Neuronal stem cell (in vitro differentiated cells): ENCODE results near the gene PLCL1.

Experiments
- DNase-seq: peaks from one replicate; pipeline ENCODE4 v3.0.0-alpha.2; 2013; ENCODE audit warnings: low spot score
- H2AFZ ChIP-seq: one replicate; pipeline ENCODE4 v1.6.1; 2013; ENCODE audit warnings: mild to moderate bottlenecking, low read length, inconsistent platforms
- H2AK5ac ChIP-seq: 2 replicates; pipeline ENCODE4 v1.6.1; 2013; ENCODE audit warnings: low read depth, mild to moderate bottlenecking, inconsistent platforms, low read length, moderate library complexity, mixed read lengths
- H2BK120ac ChIP-seq: 2 replicates; pipeline ENCODE4 v1.6.1; 2013; ENCODE audit warnings: low read depth, mild to moderate bottlenecking, inconsistent platforms, low read length, moderate library complexity, mixed read lengths
- H2BK12ac ChIP-seq: one replicate; pipeline ENCODE4 v1.6.1; 2013; ENCODE audit warnings: low read length, inconsistent platforms
- H2BK15ac ChIP-seq: 2 replicates; pipeline ENCODE4 v1.6.1; 2013; ENCODE audit warnings: mild to moderate bottlenecking, low read length, inconsistent platforms, mixed read lengths
- H2BK5ac ChIP-seq: one replicate; pipeline ENCODE4 v1.6.1; 2013; ENCODE audit warnings: inconsistent platforms, mild to moderate bottlenecking, low read length, moderate library complexity
- H3K14ac ChIP-seq: one replicate; pipeline ENCODE4 v1.6.1; 2013; ENCODE audit warnings: low read length, inconsistent platforms
- H3K18ac ChIP-seq: 2 replicates; pipeline ENCODE4 v1.6.1; 2013; ENCODE audit warnings: low read length, inconsistent platforms
- H3K23ac ChIP-seq: 2 replicates; pipeline ENCODE4 v1.6.1; 2013; ENCODE audit warnings: low read depth, mild to moderate bottlenecking, mixed read lengths, low read length, inconsistent platforms; ENCODE audit not compliant: poor library complexity
- H3K27ac ChIP-seq: replicated peaks from 3 replicates; pipeline ENCODE4 v1.5.1; 2013; ENCODE audit warnings: low read length, inconsistent platforms
- H3K27me3 ChIP-seq, 3 experiments: 2 replicates each; pipeline ENCODE4 v1.6.1; 2013; ENCODE audit warnings: low read length in 3 of 3, mild to moderate bottlenecking in 2 of 3, inconsistent platforms in 1 of 3, low read depth in 1 of 3, mixed read lengths in 1 of 3, moderate library complexity in 1 of 3; ENCODE audit not compliant: control insufficient read depth in 3 of 3, insufficient read depth in 3 of 3
- H3K36me3 ChIP-seq, 2 donors: replicated peaks in 1 of 2; 2 replicates each; pipeline ENCODE4 v1.6.1; 2013; ENCODE audit warnings: low read length in 2 of 2; ENCODE audit not compliant: control insufficient read depth in 2 of 2, insufficient read depth in 2 of 2
- H3K4ac ChIP-seq: 2 replicates; pipeline ENCODE4 v1.6.1; 2013; ENCODE audit warnings: inconsistent platforms, mild to moderate bottlenecking, low read length, moderate library complexity
- H3K4me1 ChIP-seq, 2 donors: 1 replicate in 1 of 2; 2 replicates in 1 of 2; pipeline ENCODE4 v1.6.1; 2013; ENCODE audit warnings: low read length in 2 of 2, low read depth in 1 of 2; ENCODE audit not compliant: control insufficient read depth in 2 of 2, insufficient read depth in 1 of 2
- H3K4me2 ChIP-seq: one replicate; pipeline ENCODE4 v1.6.1; 2013; ENCODE audit warnings: mild to moderate bottlenecking, low read length, inconsistent platforms; ENCODE audit not compliant: insufficient read depth, poor library complexity, severe bottlenecking
- H3K4me3 ChIP-seq, 2 donors: 2 replicates each; pipeline ENCODE4 v1.5.1; 2013; ENCODE audit warnings: low read length in 2 of 2, mild to moderate bottlenecking in 2 of 2, inconsistent platforms in 1 of 2, moderate library complexity in 1 of 2
- H3K79me1 ChIP-seq: one replicate; pipeline ENCODE4 v1.6.1; 2013; ENCODE audit warnings: low read depth, mild to moderate bottlenecking, inconsistent platforms, low read length, moderate library complexity
- H3K9ac ChIP-seq: one replicate; pipeline ENCODE4 v1.6.1; 2013; ENCODE audit warnings: mild to moderate bottlenecking, low read depth, low read length, inconsistent platforms; ENCODE audit not compliant: poor library complexity
- H3K9me3 ChIP-seq, 2 donors: replicated peaks in 1 of 2; 2 replicates each; pipeline versions ENCODE3 to v1.6.1; 2013; ENCODE audit warnings: low read length in 2 of 2, mild to moderate bottlenecking in 2 of 2, inconsistent platforms in 1 of 2, low read depth in 1 of 2, mixed read lengths in 1 of 2, moderate library complexity in 1 of 2; ENCODE audit not compliant: control insufficient read depth in 2 of 2, insufficient read depth in 1 of 2
- H4K8ac ChIP-seq: one replicate; pipeline ENCODE4 v1.6.1; 2013; ENCODE audit warnings: low read depth, mild to moderate bottlenecking, inconsistent platforms, low read length, moderate library complexity
- H4K91ac ChIP-seq: one replicate; pipeline ENCODE4 v1.6.1; 2013; ENCODE audit warnings: low read length, low read depth, mild to moderate bottlenecking, inconsistent platforms; ENCODE audit not compliant: poor library complexity
- WGBS, 2 donors: extraction: QIAGEN DNeasy Blood & Tissue Kit; methylation state at CpG; one replicate each; pipeline ENCODE4 v1.1.7; 2013; ENCODE audit warnings: missing lambda C conversion rate in 2 of 2, mixed read lengths in 1 of 2; ENCODE audit not compliant: insufficient read length in 2 of 2, insufficient replicate concordance in 1 of 2; ENCODE audit errors: extremely low coverage in 2 of 2; 5-methylcytosine and 5-hydroxymethylcytosine counted together

Gene PLCL1

DNA sequence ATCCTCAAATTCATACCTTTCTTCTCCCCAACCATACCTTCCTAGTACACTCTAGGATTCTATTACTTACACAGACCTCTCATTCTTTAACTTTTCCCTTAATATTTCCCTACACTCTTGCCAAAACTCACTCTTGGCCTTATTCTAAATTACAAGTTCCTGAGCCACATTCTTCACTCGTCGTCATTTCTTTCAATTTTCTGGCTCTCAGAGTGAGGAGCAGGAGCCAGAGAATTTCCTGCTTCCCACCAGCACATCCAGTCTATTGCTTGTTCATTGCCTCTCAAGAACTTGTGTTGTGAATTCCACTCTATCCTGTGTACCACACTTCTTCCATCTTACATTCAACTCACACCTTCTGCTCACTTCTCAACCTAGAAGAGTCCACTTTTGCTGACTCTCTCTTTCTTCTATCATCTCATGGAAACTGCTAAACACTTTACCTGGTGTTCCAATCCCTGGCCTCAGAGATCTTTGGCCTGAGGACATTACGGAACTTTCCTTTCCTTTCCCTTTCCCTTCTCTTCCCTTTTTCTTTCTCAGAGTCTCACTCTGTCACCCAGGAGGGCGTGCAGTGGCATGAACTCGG is 171.6 kb downstream of the PLCL1 start:
- Histone ChIP-seq H3K4me3 (no peak overlapping the region), H3K4ac (no peak overlapping the region), H3K36me3 (no peaks in the 10 kb centered on the region), H4K91ac (no peak overlapping the region), H3K9me3 (no peaks in the 10 kb centered on the region), H2BK5ac (no peak overlapping the region), H2BK12ac (no peak overlapping the region), H2BK15ac (no peak overlapping the region), H3K4me2 (no peak overlapping the region), H3K23ac (no peak overlapping the region), H3K27me3 (no peaks in the 10 kb centered on the region), H3K18ac (no peak overlapping the region), H4K8ac (no peak overlapping the region), H3K9ac (no peak overlapping the region), H2BK120ac (no peak overlapping the region), H2AK5ac (no peak overlapping the region), H2AFZ (no peak overlapping the region), H3K4me1 (no peaks in the 10 kb centered on the region), H3K14ac (no peak overlapping the region), H3K79me1 (no peaks in the 10 kb centered on the region), H3K27ac (no peak overlapping the region)
- no peak for DNase-seq
- no CpG with 5 or more reads among the region's 5 CpGs for WGBS, 2 donors

GRCh38 chr2:197978971-197979370 is 174.6 kb downstream of the PLCL1 start:
- Histone ChIP-seq H4K91ac (no peak overlapping the region), H3K9ac (no peak overlapping the region), H3K4me1 (no peaks in the 10 kb centered on the region), H3K27me3 (no peaks in the 10 kb centered on the region), H3K23ac (no peak overlapping the region), H2BK12ac (no peak overlapping the region), H3K4me2 (no peak overlapping the region), H2BK5ac (no peak overlapping the region), H3K36me3 (no peaks in the 10 kb centered on the region), H3K18ac (no peak overlapping the region), H3K4me3 (no peak overlapping the region), H3K9me3 (no peaks in the 10 kb centered on the region), H3K14ac (no peak overlapping the region), H3K4ac (no peak overlapping the region), H3K27ac (no peak overlapping the region), H2BK120ac (no peak overlapping the region), H2AFZ (no peak overlapping the region), H3K79me1 (no peaks in the 10 kb centered on the region), H2BK15ac (no peak overlapping the region), H4K8ac (no peak overlapping the region), H2AK5ac (no peak overlapping the region)
- DNase-seq, result no peak
- WGBS, 2 donors, result no CpG with 5 or more reads among the region's 4 CpGs

DNA sequence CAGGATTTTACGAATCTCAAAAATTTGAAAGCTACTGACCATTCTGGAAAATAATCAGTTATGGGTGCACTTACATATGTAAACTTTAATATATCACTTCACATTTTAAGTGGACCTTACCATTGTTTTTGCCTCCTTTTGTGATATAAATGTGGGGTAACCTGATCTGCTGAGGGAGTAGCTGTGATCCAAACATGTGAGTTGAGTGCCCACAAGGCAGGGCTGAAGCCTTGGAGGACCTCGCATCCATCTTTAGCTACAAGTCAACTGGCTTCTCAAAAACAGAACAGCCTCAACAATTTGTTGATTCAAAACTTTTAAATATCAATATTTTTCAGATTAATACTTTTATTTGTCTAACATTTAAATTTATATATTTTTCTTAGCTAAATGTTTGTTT is 178.2 kb downstream of the PLCL1 start:
- no peak overlapping the region for H2BK5ac ChIP-seq
- H3K27me3 ChIP-seq, result no peaks in the 10 kb centered on the region
- H3K4me2 ChIP-seq, result no peak overlapping the region
- H3K4me3 ChIP-seq, result no peak overlapping the region
- H2BK12ac ChIP-seq, result no peak overlapping the region
- no CpG with 5 or more reads among the region's 2 CpGs for WGBS, 2 donors
- no peak overlapping the region for H3K18ac ChIP-seq
- no peak overlapping the region for H3K4ac ChIP-seq
- H3K9me3 ChIP-seq, result no peaks in the 10 kb centered on the region
- no peaks in the 10 kb centered on the region for H3K36me3 ChIP-seq
- no peak for DNase-seq
- no peak overlapping the region for H4K91ac ChIP-seq
- H4K8ac ChIP-seq, result no peak overlapping the region
- H2BK120ac ChIP-seq, result no peak overlapping the region
- no peak overlapping the region for H3K14ac ChIP-seq
- no peak overlapping the region for H2BK15ac ChIP-seq
- H2AFZ ChIP-seq, result no peak overlapping the region
- no peak overlapping the region for H3K23ac ChIP-seq
- no peak overlapping the region for H2AK5ac ChIP-seq
- H3K27ac ChIP-seq, result no peak overlapping the region
- no peak overlapping the region for H3K9ac ChIP-seq
- H3K79me1 ChIP-seq, result no peaks in the 10 kb centered on the region
- no peaks in the 10 kb centered on the region for H3K4me1 ChIP-seq

DNA sequence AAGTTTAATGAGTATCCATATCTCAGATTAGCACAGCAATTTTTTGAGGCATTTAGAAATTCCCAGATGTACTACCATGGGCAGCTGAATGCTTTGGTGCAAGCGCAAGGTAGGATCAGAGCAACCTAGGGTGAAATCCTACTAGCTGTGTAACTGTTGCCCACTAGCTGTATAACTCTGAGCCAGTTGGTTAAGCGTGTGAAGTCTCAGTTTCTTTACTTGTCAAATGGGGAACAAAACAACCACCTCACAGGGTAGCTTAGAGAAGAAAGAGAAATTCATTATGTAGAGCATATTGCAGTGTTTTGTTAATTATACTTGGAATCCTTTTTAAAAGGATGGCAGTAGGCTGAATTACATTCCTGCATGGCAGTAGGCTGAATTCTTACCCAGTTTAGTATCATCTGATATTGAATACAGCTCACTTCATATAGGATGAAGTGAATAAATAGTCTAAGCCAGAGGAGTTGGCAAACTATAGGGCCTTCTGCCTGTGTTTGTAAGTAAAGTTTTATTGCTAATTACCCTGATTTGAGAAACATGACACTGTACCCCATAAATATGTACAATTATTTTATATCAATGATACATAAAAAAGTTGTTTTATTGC is 180.7 kb downstream of the PLCL1 start:
- H4K91ac ChIP-seq, result no peak overlapping the region
- H3K14ac ChIP-seq, result no peak overlapping the region
- H2AFZ ChIP-seq, result no peak overlapping the region
- H3K18ac ChIP-seq, result no peak overlapping the region
- no peak overlapping the region for H3K4ac ChIP-seq
- no peak overlapping the region for H4K8ac ChIP-seq
- H3K4me3 ChIP-seq, result no peak overlapping the region
- H3K27ac ChIP-seq, result no peak overlapping the region
- H3K9ac ChIP-seq, result no peak overlapping the region
- no peaks in the 10 kb centered on the region for H3K79me1 ChIP-seq
- DNase-seq, result no peak
- whole genome bisulfite sequencing, 2 donors, result no CpG with 5 or more reads among the region's 2 CpGs
- no peaks in the 10 kb centered on the region for H3K9me3 ChIP-seq
- no peaks in the 10 kb centered on the region for H3K27me3 ChIP-seq
- H3K36me3 ChIP-seq, result no peaks in the 10 kb centered on the region
- H2BK120ac ChIP-seq, result no peak overlapping the region
- no peak overlapping the region for H2AK5ac ChIP-seq
- no peak overlapping the region for H2BK5ac ChIP-seq
- H3K4me1 ChIP-seq, result no peaks in the 10 kb centered on the region
- H2BK15ac ChIP-seq, result no peak overlapping the region
- H3K23ac ChIP-seq, result no peak overlapping the region
- H3K4me2 ChIP-seq, result no peak overlapping the region
- H2BK12ac ChIP-seq, result no peak overlapping the region
